Mesothelial cell of epicardium (in vitro differentiated cells): ENCODE measurements around the gene CFAP119. TPM values are rescaled to one million over a fixed set of nuclear protein-coding genes. Genes with fewer than 3 reads are reported as not detected.

Source experiments
- DNase-seq, 2 experiments: peaks; one replicate each; pipeline ENCODE4 v3.0.0; 2021; ENCODE audit warnings: low spot score in 2 of 2; ENCODE audit not compliant: unreplicated experiment in 2 of 2
- H3K27ac Mint-ChIP-seq: 2 replicates; pipeline ENCODE4 v1.8.0; 2021; ENCODE audit warnings: mixed read lengths
- H3K27me3 Mint-ChIP-seq: 2 replicates; pipeline ENCODE4 v1.8.0; 2021; ENCODE audit warnings: low read depth, mixed read lengths
- H3K36me3 Mint-ChIP-seq: 2 replicates; pipeline ENCODE4 v1.8.0; 2021; ENCODE audit warnings: mixed read lengths
- H3K4me1 Mint-ChIP-seq: 2 replicates; pipeline ENCODE4 v1.8.0; 2021; ENCODE audit warnings: mixed read lengths
- H3K4me3 Mint-ChIP-seq: 2 replicates; pipeline ENCODE4 v1.8.0; 2021; ENCODE audit warnings: mild to moderate bottlenecking, moderate library complexity, mixed read lengths
- H3K9me3 Mint-ChIP-seq: 2 replicates; pipeline ENCODE4 v1.8.0; 2021; ENCODE audit warnings: mixed read lengths
- CTCF ChIP-seq: fragments of 200-600 bp; sonication (generic); IDR thresholded peaks from one replicate; pipeline ENCODE4 v1.5.0; 2021; ENCODE audit warnings: antibody characterized with exemption; ENCODE audit not compliant: unreplicated experiment
- total RNA-seq: library from RNA; stranded (reverse); gene quantifications from 3 replicates; pipeline ENCODE4 v1.2.1, GENCODE V29; 2021

Gene CFAP119
- total RNA-seq, 1 donor from 2014 or later = 7.4 TPM

GRCh38 chr16:30737794-30738648 lies 23.8 kb downstream of the CFAP119 start:
- peak overlapping the region; percentile 30 for H3K27ac Mint-ChIP-seq
- peaks cover 22% of the 10 kb centered on the region for H3K4me1 Mint-ChIP-seq
- TF ChIP-seq CTCF = no peak
- H3K9me3 Mint-ChIP-seq = no peaks in the 10 kb centered on the region
- no peak for DNase-seq
- H3K27me3 Mint-ChIP-seq = no peaks in the 10 kb centered on the region
- H3K4me3 Mint-ChIP-seq = no peak overlapping the region
- peaks cover 32% of the 10 kb centered on the region for H3K36me3 Mint-ChIP-seq

DNA sequence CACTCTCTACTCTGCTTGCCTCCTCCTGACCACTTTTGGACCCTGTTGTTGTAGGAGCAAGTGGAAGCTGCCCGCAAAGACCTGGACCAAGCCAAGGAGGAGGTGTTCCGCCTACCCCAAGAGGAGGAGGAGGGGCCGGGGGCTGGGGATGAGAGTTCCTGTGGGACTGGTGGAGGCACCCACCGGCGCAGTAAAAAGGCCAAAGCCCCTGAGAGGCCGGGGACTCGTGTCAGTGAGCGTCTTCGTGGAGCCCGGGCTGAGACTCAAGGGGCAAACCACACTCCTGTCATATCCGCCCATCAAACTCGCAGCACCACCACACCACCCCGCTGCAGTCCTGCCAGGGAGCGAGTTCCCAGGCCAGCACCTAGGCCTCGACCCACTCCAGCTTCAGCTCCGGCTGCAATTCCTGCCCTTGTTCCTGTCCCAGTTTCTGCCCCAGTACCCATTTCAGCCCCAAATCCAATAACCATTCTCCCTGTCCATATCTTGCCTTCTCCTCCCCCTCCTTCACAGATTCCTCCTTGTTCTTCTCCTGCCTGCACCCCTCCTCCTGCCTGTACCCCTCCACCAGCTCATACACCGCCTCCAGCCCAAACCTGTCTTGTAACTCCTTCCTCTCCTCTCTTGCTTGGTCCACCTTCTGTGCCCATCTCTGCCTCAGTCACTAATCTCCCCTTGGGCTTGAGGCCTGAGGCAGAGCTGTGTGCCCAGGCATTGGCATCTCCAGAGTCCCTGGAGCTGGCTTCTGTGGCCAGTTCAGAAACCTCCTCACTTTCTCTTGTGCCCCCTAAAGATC lies 24.7 kb downstream of the CFAP119 start:
- H3K36me3 Mint-ChIP-seq = peaks cover 33% of the 10 kb centered on the region
- H3K27me3 Mint-ChIP-seq = no peaks in the 10 kb centered on the region
- DNase-seq = no peak
- no peak for TF ChIP-seq CTCF
- H3K27ac Mint-ChIP-seq = no peak overlapping the region
- peaks cover 21% of the 10 kb centered on the region for H3K4me1 Mint-ChIP-seq
- no peak overlapping the region for H3K4me3 Mint-ChIP-seq
- no peaks in the 10 kb centered on the region for H3K9me3 Mint-ChIP-seq

- H3K4me1 Mint-ChIP-seq = no peaks in the 10 kb centered on the region
- TF ChIP-seq CTCF = no peak
- no peaks in the 10 kb centered on the region for H3K27me3 Mint-ChIP-seq
- H3K4me3 Mint-ChIP-seq = no peak overlapping the region
- no peaks in the 10 kb centered on the region for H3K9me3 Mint-ChIP-seq
- no peak for DNase-seq
- H3K27ac Mint-ChIP-seq = no peak overlapping the region
- H3K36me3 Mint-ChIP-seq = peaks cover 40% of the 10 kb centered on the region
These were observed 30.5 kb downstream of the CFAP119 start for GRCh38 chr16:30731411-30731810.

DNA sequence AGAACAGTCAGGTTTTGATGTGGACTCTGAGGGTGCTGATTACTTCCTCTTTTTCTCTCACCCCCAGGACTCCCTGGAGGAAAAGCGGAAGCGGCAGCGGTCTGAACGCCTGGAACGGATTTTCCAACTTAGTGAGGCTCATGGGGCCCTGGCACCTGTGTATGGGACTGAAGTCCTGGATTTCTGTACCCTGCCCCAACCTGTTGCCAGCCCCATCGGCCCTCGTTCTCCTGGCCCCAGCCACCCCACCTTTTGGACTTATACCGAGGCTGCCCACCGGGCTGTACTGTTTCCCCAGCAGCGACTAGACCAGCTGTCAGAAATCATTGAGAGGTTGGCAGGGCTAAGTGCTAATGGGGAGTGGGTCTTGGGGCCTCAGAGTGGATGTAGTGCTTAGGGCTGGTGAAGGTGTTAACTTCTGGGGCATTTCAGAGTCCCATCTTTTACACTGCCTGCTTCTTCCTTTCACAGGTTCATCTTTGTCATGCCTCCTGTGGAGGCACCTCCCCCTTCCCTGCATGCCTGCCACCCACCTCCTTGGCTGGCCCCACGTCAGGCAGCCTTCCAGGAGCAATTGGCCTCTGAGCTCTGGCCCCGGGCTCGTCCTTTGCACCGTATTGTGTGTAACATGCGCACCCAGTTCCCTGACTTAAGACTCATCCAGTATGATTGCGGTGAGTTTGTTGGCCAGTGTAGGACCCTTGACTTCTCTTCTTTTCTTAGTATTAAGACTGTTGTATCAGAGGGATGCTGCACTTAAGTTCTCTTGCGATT lies 32.8 kb downstream of the CFAP119 start:
- Mint-ChIP-seq H3K27ac (no peak overlapping the region), H3K4me1 (no peaks in the 10 kb centered on the region), H3K9me3 (no peaks in the 10 kb centered on the region), H3K27me3 (no peaks in the 10 kb centered on the region), H3K4me3 (no peak overlapping the region), H3K36me3 (peaks cover 45% of the 10 kb centered on the region)
- TF ChIP-seq CTCF = no peak
- DNase-seq = no peak

- Mint-ChIP-seq H3K36me3 (peaks cover 48% of the 10 kb centered on the region), H3K9me3 (no peaks in the 10 kb centered on the region), H3K4me3 (no peak overlapping the region), H3K4me1 (no peaks in the 10 kb centered on the region), H3K27ac (no peak overlapping the region), H3K27me3 (no peaks in the 10 kb centered on the region)
- DNase-seq = no peak
- TF ChIP-seq CTCF = no peak
These were observed 33.5 kb downstream of the CFAP119 start for GRCh38 chr16:30728321-30728720.
